IPS-18a (cell line): ENCODE results near the gene MRAS.

Experiments
- H3K27ac ChIP-seq: one replicate; pipeline ENCODE4 v1.5.1; 2013; ENCODE audit warnings: low read length
- H3K27me3 ChIP-seq: one replicate; pipeline ENCODE4 v1.6.1; 2013; ENCODE audit warnings: mild to moderate bottlenecking, low read length; ENCODE audit not compliant: control insufficient read depth, insufficient read depth
- H3K36me3 ChIP-seq: one replicate; pipeline ENCODE4 v1.6.1; 2013; ENCODE audit warnings: low read depth, low read length; ENCODE audit not compliant: control insufficient read depth
- H3K4me1 ChIP-seq: one replicate; pipeline ENCODE4 v1.6.1; 2013; ENCODE audit warnings: low read depth, low read length; ENCODE audit not compliant: control insufficient read depth
- H3K4me3 ChIP-seq: one replicate; pipeline ENCODE4 v1.5.1; 2013; ENCODE audit warnings: low read length
- H3K9ac ChIP-seq: one replicate; pipeline ENCODE4 v1.6.1; 2013; ENCODE audit warnings: mild to moderate bottlenecking, low read length, moderate library complexity
- H3K9me3 ChIP-seq: one replicate; pipeline ENCODE4 v1.6.1; 2013; ENCODE audit warnings: low read depth, low read length; ENCODE audit not compliant: control insufficient read depth

Gene MRAS

GRCh38 chr3:138442433-138442832, 94.1 kb downstream of the MRAS start:
- Histone ChIP-seq H3K27ac (no peak overlapping the region), H3K4me3 (no peak overlapping the region), H3K36me3 (no peaks in the 10 kb centered on the region), H3K4me1 (no peaks in the 10 kb centered on the region), H3K9ac (no peak overlapping the region), H3K9me3 (no peaks in the 10 kb centered on the region), H3K27me3 (no peaks in the 10 kb centered on the region)

- no peaks in the 10 kb centered on the region for H3K9me3 ChIP-seq
- H3K9ac ChIP-seq = no peak overlapping the region
- H3K4me3 ChIP-seq = no peak overlapping the region
- H3K27me3 ChIP-seq = no peaks in the 10 kb centered on the region
- no peaks in the 10 kb centered on the region for H3K4me1 ChIP-seq
- no peak overlapping the region for H3K27ac ChIP-seq
- H3K36me3 ChIP-seq = no peaks in the 10 kb centered on the region
Observed at GRCh38 chr3:138443091-138443490, 94.7 kb downstream of the MRAS start.

- Histone ChIP-seq H3K4me1 (no peaks in the 10 kb centered on the region), H3K27ac (no peak overlapping the region), H3K9me3 (no peaks in the 10 kb centered on the region), H3K4me3 (no peak overlapping the region), H3K36me3 (no peaks in the 10 kb centered on the region), H3K9ac (no peak overlapping the region), H3K27me3 (no peaks in the 10 kb centered on the region)
Observed at GRCh38 chr3:138443521-138444503, 95.4 kb downstream of the MRAS start.

- Histone ChIP-seq H3K4me3 (no peak overlapping the region), H3K9me3 (no peaks in the 10 kb centered on the region), H3K27me3 (no peaks in the 10 kb centered on the region), H3K4me1 (no peaks in the 10 kb centered on the region), H3K27ac (no peak overlapping the region), H3K9ac (no peak overlapping the region), H3K36me3 (no peaks in the 10 kb centered on the region)
Observed at GRCh38 chr3:138445236-138445635, 96.9 kb downstream of the MRAS start.

- Histone ChIP-seq H3K4me3 (no peak overlapping the region), H3K4me1 (no peaks in the 10 kb centered on the region), H3K27me3 (no peaks in the 10 kb centered on the region), H3K27ac (no peak overlapping the region), H3K36me3 (no peaks in the 10 kb centered on the region), H3K9me3 (no peaks in the 10 kb centered on the region), H3K9ac (no peak overlapping the region)
Observed at GRCh38 chr3:138445654-138446053, 97.3 kb downstream of the MRAS start.

GRCh38 chr3:138448631-138449030, 100.3 kb downstream of the MRAS start:
- no peaks in the 10 kb centered on the region for H3K9me3 ChIP-seq
- H3K4me3 ChIP-seq = no peak overlapping the region
- no peaks in the 10 kb centered on the region for H3K36me3 ChIP-seq
- no peak overlapping the region for H3K9ac ChIP-seq
- H3K27me3 ChIP-seq = no peaks in the 10 kb centered on the region
- no peaks in the 10 kb centered on the region for H3K4me1 ChIP-seq
- no peak overlapping the region for H3K27ac ChIP-seq

GRCh38 chr3:138449490-138449889, 101.1 kb downstream of the MRAS start:
- Histone ChIP-seq H3K9me3 (no peaks in the 10 kb centered on the region), H3K27me3 (no peaks in the 10 kb centered on the region), H3K4me1 (no peaks in the 10 kb centered on the region), H3K27ac (no peak overlapping the region), H3K36me3 (no peaks in the 10 kb centered on the region), H3K4me3 (no peak overlapping the region), H3K9ac (no peak overlapping the region)

- H3K4me3 ChIP-seq = no peak overlapping the region
- H3K9me3 ChIP-seq = no peaks in the 10 kb centered on the region
- H3K4me1 ChIP-seq = no peaks in the 10 kb centered on the region
- no peak overlapping the region for H3K9ac ChIP-seq
- H3K36me3 ChIP-seq = no peaks in the 10 kb centered on the region
- no peak overlapping the region for H3K27ac ChIP-seq
- no peaks in the 10 kb centered on the region for H3K27me3 ChIP-seq
Observed at GRCh38 chr3:138450181-138450580, 101.8 kb downstream of the MRAS start.

- H3K9me3 ChIP-seq = no peaks in the 10 kb centered on the region
- no peaks in the 10 kb centered on the region for H3K36me3 ChIP-seq
- no peak overlapping the region for H3K9ac ChIP-seq
- no peak overlapping the region for H3K27ac ChIP-seq
- no peaks in the 10 kb centered on the region for H3K4me1 ChIP-seq
- H3K27me3 ChIP-seq = no peaks in the 10 kb centered on the region
- no peak overlapping the region for H3K4me3 ChIP-seq
Observed at GRCh38 chr3:138450704-138451424, 102.5 kb downstream of the MRAS start.

GRCh38 chr3:138451595-138452162, 103.3 kb downstream of the MRAS start:
- Histone ChIP-seq H3K36me3 (no peaks in the 10 kb centered on the region), H3K9me3 (no peaks in the 10 kb centered on the region), H3K4me1 (no peaks in the 10 kb centered on the region), H3K4me3 (no peak overlapping the region), H3K27me3 (no peaks in the 10 kb centered on the region), H3K9ac (no peak overlapping the region), H3K27ac (no peak overlapping the region)

GRCh38 chr3:138452436-138452835, 104.1 kb downstream of the MRAS start:
- Histone ChIP-seq H3K9ac (no peak overlapping the region), H3K4me3 (no peak overlapping the region), H3K4me1 (no peaks in the 10 kb centered on the region), H3K27ac (no peak overlapping the region), H3K9me3 (no peaks in the 10 kb centered on the region), H3K36me3 (no peaks in the 10 kb centered on the region), H3K27me3 (no peaks in the 10 kb centered on the region)
